ENCODE measurements around the gene CORO1C. TPM values are rescaled to one million over a fixed set of nuclear protein-coding genes. Genes with fewer than 3 reads are reported as not detected.
"Not testable (repeated sequence)": the region's sequence is repeated elsewhere in the genome, so short reads cannot be mapped to it uniquely, and the experiment has no call there.

The CORO1C gene
- total RNA-seq, 2 experiments from 2014 or later = 30.9 to 35.7 TPM

- Mint-ChIP-seq H3K36me3 (ENCODE audit: low read depth) (peaks cover 38% of the 10 kb centered on the region), H3K4me3 (peak overlapping the region; percentile 99), H3K27me3 (no peaks in the 10 kb centered on the region), H3K27ac (peak overlapping the region; percentile 100), H3K4me1 (peaks cover 56% of the 10 kb centered on the region), H3K9me3 (no peaks in the 10 kb centered on the region)
- POLR2A ChIA-PET = interaction anchor here (0.9 to 12.0 kb wide), 19 partner anchors 8 to 460 kb away, joined by 3 to 385 read pairs (median 10); partner anchors contain the start of genes CORO1C, ISCU, SART3 and SSH1
- DNase-seq = peak; percentile 73
- CTCF ChIA-PET = interaction anchor here (0.6 to 12.2 kb wide), 17 partner anchors 9 to 317 kb away, joined by 3 to 215 read pairs (median 5); partner anchors contain the start of genes CORO1C, ISCU and SART3
Observed at GRCh38 chr12:108635201-108635996, 95.9 kb downstream of the CORO1C start.

GRCh38 chr12:108634341-108634751 is 97.0 kb downstream of the CORO1C start:
- Mint-ChIP-seq H3K9me3 (no peaks in the 10 kb centered on the region), H3K27me3 (no peaks in the 10 kb centered on the region), H3K4me1 (peaks cover 58% of the 10 kb centered on the region), H3K27ac (peak overlapping the region; percentile 100), H3K36me3 (ENCODE audit: low read depth) (peaks cover 47% of the 10 kb centered on the region), H3K4me3 (peak overlapping the region; percentile 99)
- ChIA-PET POLR2A (interaction anchor here (0.9 to 12.0 kb wide), 19 partner anchors 9 to 418 kb away, joined by 3 to 385 read pairs (median 10); partner anchors contain the start of genes CORO1C, FICD, ISCU and SART3), CTCF (interaction anchor here (1.4 to 12.2 kb wide), 10 partner anchors 12 to 168 kb away, joined by 3 to 215 read pairs (median 8); partner anchors contain the start of genes ISCU and SART3)
- DNase-seq = peak; percentile 84

DNA sequence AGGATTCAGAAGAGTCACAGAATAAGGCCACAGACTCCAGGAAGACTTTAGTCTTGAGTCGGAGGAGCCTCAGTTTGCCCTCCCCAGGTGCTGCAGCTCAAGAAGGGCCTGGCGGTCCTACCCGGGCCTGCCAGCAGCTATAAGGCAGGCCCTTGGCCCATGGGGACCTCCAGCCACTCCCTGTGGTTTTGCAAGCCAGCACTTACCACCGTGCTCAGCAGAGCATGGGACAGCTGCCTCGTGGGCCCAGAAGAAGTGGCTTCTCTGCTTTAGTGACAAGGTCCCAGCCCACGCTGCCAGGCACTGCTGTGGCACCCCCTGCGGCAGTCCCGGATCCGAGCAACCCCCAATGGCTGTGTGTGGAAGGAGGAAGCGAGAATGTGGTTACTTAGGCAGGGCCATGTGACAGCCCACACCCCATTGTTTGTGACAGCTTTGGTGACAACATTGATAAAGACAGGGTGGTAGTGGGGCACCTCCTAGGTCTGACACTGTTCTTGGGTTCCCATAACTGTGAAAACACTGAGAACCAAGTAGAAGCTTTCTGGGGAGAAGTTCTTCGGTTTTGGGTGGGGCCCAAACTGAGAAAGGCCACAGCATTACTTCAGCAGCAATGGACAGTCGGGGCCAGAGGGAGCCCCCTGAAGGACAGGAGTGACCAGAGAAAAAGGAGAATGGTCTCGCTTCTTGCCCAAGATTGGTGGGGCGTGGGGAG is 97.6 kb downstream of the CORO1C start, which contains the start of gene SELPLG:
Gene SELPLG (minus strand): TSS at position 361 of the 715 bp plus-strand sequence. CDS start 9,587 bp downstream, outside the sequence.
- Mint-ChIP-seq H3K4me1 (peaks cover 55% of the 10 kb centered on the region), H3K36me3 (ENCODE audit: low read depth) (peaks cover 49% of the 10 kb centered on the region), H3K4me3 (peak within 1 kb of the TSS; percentile 99), H3K27ac (peak within 1 kb of the TSS; percentile 100), H3K27me3 (no peaks in the 10 kb centered on the region), H3K9me3 (no peaks in the 10 kb centered on the region)
- peak; percentile 93 for DNase-seq
- POLR2A ChIA-PET = interaction anchor here (0.7 to 12.0 kb wide), 25 partner anchors 10 to 521 kb away, joined by 3 to 385 read pairs (median 6); partner anchors contain the start of genes CORO1C, FICD, ISCU and SART3
- CTCF ChIA-PET = interaction anchor here (1.4 to 12.2 kb wide), 8 partner anchors 13 to 169 kb away, joined by 3 to 215 read pairs (median 8); partner anchors contain the start of genes ISCU and SART3

DNA sequence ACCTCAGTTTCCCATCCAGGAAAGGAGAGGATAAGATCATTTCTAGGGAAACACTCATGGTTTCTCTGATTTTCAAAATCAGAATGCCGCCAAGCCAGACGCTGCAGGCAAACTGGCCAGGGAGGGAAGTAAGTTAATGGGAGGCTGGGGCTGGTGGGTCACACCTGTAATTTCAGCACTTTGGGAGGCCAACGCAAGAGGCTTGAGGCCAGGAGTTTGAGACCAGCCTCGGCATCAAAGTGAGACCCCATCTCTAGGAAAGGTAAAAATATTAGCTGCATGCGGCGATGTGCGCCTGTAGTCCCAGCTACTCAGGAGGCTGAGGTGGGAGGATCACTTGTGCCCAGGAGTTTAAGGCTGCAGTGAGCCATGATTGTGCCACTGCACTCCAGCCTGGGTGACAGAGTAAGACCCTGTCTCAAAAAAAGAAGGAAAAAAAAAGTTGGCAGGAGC is 98.2 kb downstream of the CORO1C start:
- Mint-ChIP-seq H3K27ac (peak overlapping the region; percentile 100), H3K4me1 (peaks cover 60% of the 10 kb centered on the region), H3K9me3 (no peaks in the 10 kb centered on the region), H3K36me3 (ENCODE audit: low read depth) (peaks cover 55% of the 10 kb centered on the region), H3K4me3 (peak overlapping the region; percentile 99), H3K27me3 (no peaks in the 10 kb centered on the region)
- ChIA-PET CTCF (interaction anchor here (1.6 to 12.2 kb wide), 7 partner anchors 14 to 170 kb away, joined by 4 to 215 read pairs (median 8); partner anchors contain the start of genes ISCU and SART3), POLR2A (interaction anchor here (0.7 to 12.0 kb wide), 19 partner anchors 9 to 522 kb away, joined by 3 to 385 read pairs (median 10); partner anchors contain the start of genes CORO1C, ISCU, SART3 and SSH1)
- peak; percentile 29 for DNase-seq

GRCh38 chr12:108631261-108631660 is 100.1 kb downstream of the CORO1C start:
- ChIA-PET CTCF (interaction anchor here (1.1 to 12.2 kb wide), 4 partner anchors 12 to 67 kb away, joined by 3 to 215 read pairs (median 4); no protein-coding TSS in a partner anchor), POLR2A (interaction anchor here (1.0 to 12.0 kb wide), 12 partner anchors 10 to 227 kb away, joined by 3 to 385 read pairs (median 43); partner anchors contain the start of genes ISCU, SART3 and SSH1)
- H3K27me3 Mint-ChIP-seq, DNase-seq, H3K9me3 Mint-ChIP-seq: not testable (repeated sequence)
- H3K27ac Mint-ChIP-seq = peak overlapping the region; percentile 100
- H3K4me1 Mint-ChIP-seq = peaks cover 58% of the 10 kb centered on the region
- peak overlapping the region; percentile 99 for H3K4me3 Mint-ChIP-seq
- peaks cover 66% of the 10 kb centered on the region for H3K36me3 Mint-ChIP-seq (ENCODE audit: low read depth)

DNA sequence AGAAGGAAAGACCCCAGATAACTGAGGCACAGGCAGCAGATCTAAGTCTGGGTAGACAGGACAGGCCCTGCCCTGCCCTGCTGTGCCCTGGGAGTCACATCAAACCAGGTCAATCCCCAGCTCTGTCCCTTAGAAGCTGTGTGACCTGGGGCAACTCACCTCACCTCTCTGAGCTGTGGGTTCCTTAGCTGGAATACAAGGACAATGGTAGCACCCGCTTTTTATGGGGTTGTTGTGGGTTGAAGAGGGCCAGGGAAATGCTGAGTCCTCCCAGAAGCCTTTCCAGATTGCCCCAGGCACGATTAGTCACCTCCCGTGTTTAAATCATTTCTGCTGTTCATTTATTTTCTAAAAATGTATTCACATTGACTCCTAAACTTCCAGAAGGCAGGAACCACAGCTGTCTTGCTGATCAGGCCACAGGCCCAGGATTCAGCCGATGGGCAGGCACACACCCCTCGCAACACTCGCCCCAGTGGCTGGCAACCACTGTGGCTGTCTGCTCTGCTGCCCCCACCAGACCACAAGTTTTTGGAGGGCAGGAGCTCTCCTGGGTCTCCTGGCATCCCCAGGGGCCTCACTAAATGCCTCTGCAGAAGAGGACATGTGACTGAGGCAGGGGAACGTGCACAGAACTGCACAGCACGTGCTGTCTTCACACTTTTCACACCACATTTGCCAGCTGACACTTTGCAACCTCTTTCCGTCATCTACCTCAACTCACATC is 100.7 kb downstream of the CORO1C start:
- H3K4me1 Mint-ChIP-seq = peaks cover 54% of the 10 kb centered on the region
- H3K27me3 Mint-ChIP-seq = no peaks in the 10 kb centered on the region
- H3K4me3 Mint-ChIP-seq = peak overlapping the region; percentile 99
- POLR2A ChIA-PET = interaction anchor here (0.8 to 12.0 kb wide), 9 partner anchors 10 to 227 kb away, joined by 3 to 385 read pairs (median 40); partner anchors contain the start of genes ISCU, SART3 and SSH1
- peak; percentile 50 for DNase-seq
- CTCF ChIA-PET = interaction anchor here (0.7 to 12.2 kb wide), 3 partner anchors 12 to 64 kb away, joined by 3 to 215 read pairs (median 3); no protein-coding TSS in a partner anchor
- H3K9me3 Mint-ChIP-seq = no peaks in the 10 kb centered on the region
- H3K27ac Mint-ChIP-seq = peak overlapping the region; percentile 100
- H3K36me3 Mint-ChIP-seq (ENCODE audit: low read depth) = peaks cover 70% of the 10 kb centered on the region

DNA sequence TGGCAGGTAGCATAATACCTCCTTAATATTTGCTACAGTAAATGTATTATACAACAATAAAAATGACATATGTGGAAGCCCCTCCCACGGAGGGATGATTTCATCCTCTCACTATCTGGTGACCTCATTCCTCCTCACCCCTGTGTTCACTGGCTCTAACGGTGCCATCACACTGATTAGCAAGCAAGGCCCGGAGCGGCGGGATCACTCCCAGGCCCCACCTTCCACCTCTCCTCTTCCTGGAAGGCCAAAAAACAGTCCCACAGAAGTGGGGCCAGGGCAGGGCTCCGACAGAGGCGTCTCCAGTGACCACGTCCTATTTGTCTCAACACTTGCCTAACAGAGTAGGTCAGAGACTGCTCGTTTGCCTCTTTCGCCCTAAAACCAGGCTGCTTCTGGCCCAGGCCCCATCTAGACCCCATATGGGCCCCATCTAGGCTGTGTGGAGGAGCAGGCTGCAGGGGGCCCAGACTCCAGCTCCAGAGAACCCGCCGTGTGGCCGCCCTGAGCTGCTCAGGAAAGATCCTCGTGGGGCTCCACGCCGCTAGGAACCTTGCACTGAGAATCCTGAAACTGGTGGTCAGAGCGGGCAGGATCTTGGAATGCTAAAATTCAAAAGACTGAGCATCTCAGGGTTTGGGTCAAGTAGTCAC is 101.4 kb downstream of the CORO1C start:
- Mint-ChIP-seq H3K4me3 (peak overlapping the region; percentile 99), H3K36me3 (ENCODE audit: low read depth) (peaks cover 77% of the 10 kb centered on the region), H3K9me3 (no peaks in the 10 kb centered on the region), H3K27me3 (no peaks in the 10 kb centered on the region), H3K4me1 (peaks cover 55% of the 10 kb centered on the region), H3K27ac (peak overlapping the region; percentile 100)
- CTCF ChIA-PET = interaction anchor here (0.6 to 12.2 kb wide), 3 partner anchors 11 to 69 kb away, joined by 3 to 215 read pairs (median 3); no protein-coding TSS in a partner anchor
- peak; percentile 74 for DNase-seq
- POLR2A ChIA-PET = interaction anchor here (0.6 to 12.0 kb wide), 15 partner anchors 9 to 228 kb away, joined by 3 to 385 read pairs (median 8); partner anchors contain the start of genes ISCU, SART3 and SSH1

DNA sequence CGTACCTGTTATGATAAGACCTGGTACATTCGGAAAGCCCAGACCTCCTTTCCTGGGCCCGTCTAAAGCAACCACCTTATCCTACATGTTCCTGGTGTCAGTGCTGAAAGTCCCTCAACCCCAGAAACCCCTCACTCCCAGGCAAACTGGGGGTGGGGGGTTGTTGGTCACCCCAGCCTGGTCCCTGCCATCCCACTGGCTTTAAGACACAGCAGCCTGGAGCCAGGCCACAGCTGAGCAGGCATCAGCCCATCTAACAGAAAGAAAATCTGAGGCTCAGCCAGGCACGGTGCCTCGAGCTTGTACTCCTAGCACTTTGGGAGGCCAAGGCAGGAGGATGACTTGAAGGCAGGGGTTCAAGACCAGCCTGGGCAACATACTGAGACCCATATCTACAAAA is 102.2 kb downstream of the CORO1C start:
- ChIA-PET CTCF (interaction anchor here (0.6 to 12.2 kb wide), 5 partner anchors 9 to 68 kb away, joined by 3 to 215 read pairs (median 4); no protein-coding TSS in a partner anchor), POLR2A (interaction anchor here (0.7 to 12.0 kb wide), 11 partner anchors 10 to 229 kb away, joined by 3 to 385 read pairs (median 15); partner anchors contain the start of genes ISCU, SART3 and SSH1)
- no peaks in the 10 kb centered on the region for H3K9me3 Mint-ChIP-seq
- peaks cover 52% of the 10 kb centered on the region for H3K4me1 Mint-ChIP-seq
- H3K27me3 Mint-ChIP-seq = no peaks in the 10 kb centered on the region
- peak overlapping the region; percentile 100 for H3K27ac Mint-ChIP-seq
- DNase-seq = peak; percentile 33
- peak overlapping the region; percentile 99 for H3K4me3 Mint-ChIP-seq
- H3K36me3 Mint-ChIP-seq (ENCODE audit: low read depth) = peaks cover 84% of the 10 kb centered on the region

GRCh38 chr12:108627134-108627920 is 104.0 kb downstream of the CORO1C start:
- H3K27ac Mint-ChIP-seq = peak overlapping the region; percentile 56
- no peak for DNase-seq
- no peaks in the 10 kb centered on the region for H3K27me3 Mint-ChIP-seq
- peak overlapping the region; percentile 41 for H3K4me3 Mint-ChIP-seq
- no peaks in the 10 kb centered on the region for H3K9me3 Mint-ChIP-seq
- ChIA-PET POLR2A (interaction anchor here (0.9 to 12.0 kb wide), 11 partner anchors 8 to 466 kb away, joined by 4 to 385 read pairs (median 8); partner anchors contain the start of genes ALKBH2, ISCU and SART3), CTCF (interaction anchor here (0.6 to 12.2 kb wide), 10 partner anchors 8 to 177 kb away, joined by 3 to 215 read pairs (median 4); partner anchors contain the start of genes ISCU and SART3)
- peaks cover 88% of the 10 kb centered on the region for H3K36me3 Mint-ChIP-seq (ENCODE audit: low read depth)
- peaks cover 67% of the 10 kb centered on the region for H3K4me1 Mint-ChIP-seq

DNA sequence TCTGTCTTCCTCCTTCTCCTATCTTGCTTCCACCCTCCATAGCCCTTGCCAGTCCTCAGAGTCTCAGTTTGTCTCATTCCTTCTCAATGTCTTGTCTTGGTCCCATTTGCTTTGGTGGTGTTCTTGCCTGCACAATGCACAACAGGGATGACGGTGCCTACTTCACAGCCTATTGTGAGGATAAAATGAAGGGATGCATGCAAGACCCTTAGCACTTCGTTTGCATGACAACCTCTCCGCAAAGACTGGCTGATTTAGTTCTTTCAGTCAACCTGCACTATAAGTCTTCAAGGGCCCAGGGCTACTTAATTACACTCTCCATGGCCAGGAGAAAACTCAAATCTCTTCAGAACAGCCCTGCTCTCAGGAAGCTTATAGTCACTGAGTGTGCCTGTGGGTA is 106.1 kb downstream of the CORO1C start:
- POLR2A ChIA-PET = no interaction called here
- H3K4me1 Mint-ChIP-seq = peaks cover 71% of the 10 kb centered on the region
- H3K9me3 Mint-ChIP-seq = no peaks in the 10 kb centered on the region
- no peak overlapping the region for H3K4me3 Mint-ChIP-seq
- peak overlapping the region; percentile 59 for H3K27ac Mint-ChIP-seq
- no peaks in the 10 kb centered on the region for H3K27me3 Mint-ChIP-seq
- CTCF ChIA-PET = no interaction called here
- DNase-seq = no peak
- peaks cover 87% of the 10 kb centered on the region for H3K36me3 Mint-ChIP-seq (ENCODE audit: low read depth)

Data from activated CD4-positive, alpha-beta memory T cell treated with anti-CD3 and anti-CD28 coated beads, Interleukin-2, amount 10 ng/mL, durations not matched to agents 7 days and 5 days (primary cell).